NK-92 (cell line): ENCODE measurements around the gene MTFR1L.

Experiments
- DNase-seq: peaks from one replicate; lab custom pipeline; 2025; ENCODE audit not compliant: unreplicated experiment; lab: John Stamatoyannopoulos, UW

MTFR1L gene

GRCh38 chr1:25790472-25790871, 29.3 kb upstream of the MTFR1L start:
- no peak for DNase-seq

DNA sequence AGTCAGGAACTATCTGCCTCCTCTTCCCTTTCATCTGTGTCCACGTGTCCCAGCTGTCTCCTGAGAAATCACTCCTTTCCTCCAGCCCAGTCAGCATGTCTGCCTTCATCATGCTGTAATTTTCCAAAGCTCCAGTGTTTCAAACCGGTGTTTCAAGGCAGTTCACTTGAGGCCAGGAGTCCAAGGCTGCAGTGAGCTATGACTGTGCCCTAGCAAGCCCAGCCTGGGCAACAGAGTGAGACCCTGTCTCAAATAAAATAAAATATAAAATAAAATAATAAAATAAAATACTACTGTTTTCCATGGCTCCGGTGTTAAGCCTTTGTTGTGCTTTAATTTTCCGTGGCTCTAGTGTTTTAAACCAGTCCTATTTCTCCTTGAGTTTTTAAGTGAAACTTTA, 27.6 kb upstream of the MTFR1L start:
- no peak for DNase-seq

GRCh38 chr1:25793585-25794170, 26.1 kb upstream of the MTFR1L start:
- DNase-seq, result no peak

DNA sequence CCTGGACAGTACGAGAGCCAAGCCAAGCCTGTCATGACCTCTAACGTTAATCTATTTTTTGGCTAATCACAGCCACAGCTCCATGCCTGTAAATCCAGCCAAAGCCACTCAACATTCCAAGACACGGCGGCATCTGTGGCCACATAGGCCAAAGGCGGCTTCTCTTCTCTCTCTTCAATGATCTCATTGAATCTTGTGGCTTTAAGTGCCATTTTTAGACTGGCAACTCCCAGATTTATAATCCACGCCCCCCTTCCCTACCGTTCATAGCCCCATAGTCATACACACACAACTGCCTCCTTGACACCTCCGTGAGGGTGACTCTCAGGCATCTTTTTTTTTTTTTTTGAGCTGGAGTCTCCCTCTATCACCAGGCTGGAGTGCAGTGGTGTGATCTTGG, 25.4 kb upstream of the MTFR1L start:
- DNase-seq, result no peak

- DNase-seq, result no peak
Observed at GRCh38 chr1:25795211-25795610, 24.5 kb upstream of the MTFR1L start.

DNA sequence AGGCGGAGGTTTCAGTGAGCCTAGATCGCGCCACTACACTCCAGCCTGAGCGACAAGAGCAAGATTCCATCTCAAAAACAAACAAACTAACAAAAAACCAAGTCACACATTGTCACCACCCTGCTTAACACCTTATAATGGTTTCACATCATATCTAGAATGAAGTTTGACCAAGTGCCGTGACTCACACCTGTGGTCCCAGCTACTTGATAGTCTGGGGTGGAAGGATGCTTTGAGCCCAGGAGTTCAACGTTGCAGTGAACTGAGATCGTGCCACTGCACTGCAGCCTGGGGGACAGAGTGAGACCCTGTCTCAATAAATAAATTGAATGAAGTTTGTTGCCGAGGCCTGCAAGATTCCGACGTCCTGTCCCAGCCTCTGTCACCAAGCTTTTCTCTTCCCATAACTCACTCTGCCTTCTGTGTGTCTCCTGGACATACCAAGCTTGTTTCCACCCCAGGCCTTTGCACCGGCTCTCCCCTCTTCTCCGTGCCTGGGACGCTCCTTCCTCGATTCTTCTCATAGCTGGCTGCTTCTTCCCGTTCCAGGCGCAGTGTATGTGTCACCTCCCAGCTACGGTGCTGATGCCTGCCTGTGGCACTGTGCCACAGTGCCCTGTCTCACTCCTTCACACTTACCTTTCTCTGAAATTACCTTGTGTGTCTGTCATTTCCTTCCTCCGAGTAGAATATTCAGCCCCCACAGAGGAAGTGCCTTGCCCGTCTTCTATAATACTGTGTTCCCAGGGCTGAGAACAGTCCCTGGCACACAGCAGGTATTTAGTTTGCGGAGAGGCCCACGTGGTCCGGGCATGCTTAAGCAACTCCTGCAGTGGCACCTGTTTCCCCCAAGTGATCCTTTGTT, 23.6 kb upstream of the MTFR1L start:
- DNase-seq, result no peak

- DNase-seq, result no peak
Observed at GRCh38 chr1:25796811-25797458, 22.8 kb upstream of the MTFR1L start.

DNA sequence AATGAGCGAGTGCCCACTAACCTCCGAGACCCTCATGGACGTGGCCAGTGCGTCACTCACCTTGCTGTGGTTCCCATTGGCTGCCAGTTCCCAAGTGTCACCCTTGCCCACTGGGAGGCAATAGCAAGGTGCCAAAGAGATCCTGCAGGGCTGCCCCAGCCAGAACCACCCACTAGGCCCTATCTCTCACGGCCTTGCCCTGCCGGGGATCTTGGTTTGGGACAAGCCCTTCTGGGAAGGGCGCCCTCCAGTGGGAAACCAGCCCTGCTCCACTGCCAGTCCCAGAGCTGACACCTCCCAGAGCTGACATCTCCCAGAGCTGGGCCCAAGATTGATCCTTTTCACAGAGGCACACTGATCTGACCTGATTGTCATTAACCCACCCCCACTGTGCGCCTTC, 21.8 kb upstream of the MTFR1L start:
- no peak for DNase-seq

- no peak for DNase-seq
Observed at GRCh38 chr1:25798666-25799351, 20.9 kb upstream of the MTFR1L start.

DNA sequence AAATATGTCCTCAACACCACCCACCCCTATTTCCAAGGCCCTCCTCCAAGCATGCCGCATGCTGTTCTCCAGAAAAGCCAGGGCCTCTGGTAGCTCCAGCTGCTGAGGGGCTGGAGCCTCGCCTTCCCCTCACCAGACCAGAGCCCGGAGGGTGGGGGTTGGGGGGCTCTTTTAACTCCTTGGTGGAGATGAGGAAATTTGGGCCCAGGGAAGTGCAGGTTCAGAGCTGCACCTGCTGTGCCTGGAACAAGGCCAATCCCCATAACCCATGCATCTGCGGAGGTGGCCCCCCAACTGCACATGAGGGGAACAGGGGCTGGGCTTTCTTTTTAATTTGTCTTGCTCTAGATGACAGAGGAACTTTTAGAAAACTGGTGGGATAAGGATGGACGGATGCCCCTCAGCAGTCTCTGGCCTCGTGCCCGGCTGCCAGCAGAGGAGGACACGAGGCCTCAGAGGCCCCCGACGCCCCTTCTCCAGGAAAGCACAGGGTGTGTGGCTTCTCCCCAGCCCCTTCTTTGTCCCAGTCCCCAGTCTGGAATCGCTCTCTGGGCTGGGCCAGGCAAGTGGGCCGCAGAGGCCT, 20.3 kb upstream of the MTFR1L start:
- DNase-seq, result no peak

DNA sequence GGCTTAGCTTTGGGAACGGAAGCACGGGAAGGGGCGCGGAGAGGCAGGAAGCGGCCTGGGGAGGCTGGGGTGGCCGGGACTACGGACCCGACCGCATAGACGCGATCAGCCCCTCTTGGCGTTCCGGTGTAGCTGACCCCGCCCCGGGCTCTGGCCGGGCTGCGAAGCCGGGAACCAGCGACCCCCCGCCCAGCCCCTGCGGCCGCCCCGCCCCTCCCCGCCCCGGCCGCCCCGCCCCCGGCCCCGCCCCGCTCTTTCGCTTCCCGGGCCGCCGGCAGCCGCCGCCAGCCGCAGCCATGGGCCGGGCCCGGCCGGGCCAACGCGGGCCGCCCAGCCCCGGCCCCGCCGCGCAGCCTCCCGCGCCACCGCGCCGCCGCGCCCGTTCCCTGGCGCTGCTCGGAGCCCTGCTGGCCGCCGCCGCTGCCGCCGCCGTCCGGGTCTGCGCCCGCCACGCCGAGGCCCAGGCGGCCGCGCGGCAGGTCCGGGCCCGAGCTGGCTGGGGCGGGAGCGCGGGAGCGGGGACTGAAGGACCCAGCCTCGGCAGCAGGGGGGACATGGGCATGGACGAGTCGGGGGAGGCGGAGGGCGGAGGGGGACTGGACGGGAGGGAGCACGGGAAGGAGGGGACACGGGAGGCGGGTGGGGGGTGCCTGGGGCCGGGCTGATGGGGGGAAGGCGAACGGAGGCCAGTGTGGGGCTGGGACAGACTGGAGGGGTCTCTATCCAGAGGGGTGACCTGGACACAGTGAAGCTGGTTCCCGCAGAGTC, 19.6 kb upstream of the MTFR1L start, which contains the start of gene SELENON:
SELENON (plus strand) TSS at position 259 of the 768 bp plus-strand sequence; CDS start at position 297, 38 bp downstream.
- DNase-seq, result no peak

GRCh38 chr1:25800703-25801377, 18.9 kb upstream of the MTFR1L start:
- DNase-seq, result no peak

GRCh38 chr1:25802915-25803314, 16.8 kb upstream of the MTFR1L start:
- DNase-seq, result no peak

GRCh38 chr1:25803368-25803767, 16.4 kb upstream of the MTFR1L start:
- DNase-seq, result no peak

- no peak for DNase-seq
Observed at GRCh38 chr1:25804244-25804963, 15.3 kb upstream of the MTFR1L start.

- DNase-seq, result no peak
Observed at GRCh38 chr1:25804964-25805862, 14.5 kb upstream of the MTFR1L start.

- DNase-seq, result no peak
Observed at GRCh38 chr1:25805863-25806225, 13.9 kb upstream of the MTFR1L start.

GRCh38 chr1:25806418-25806817, 13.3 kb upstream of the MTFR1L start:
- DNase-seq, result no peak
